Measurements from ENCODE around the gene SESN3. TPM values are rescaled to one million over a fixed set of nuclear protein-coding genes. Genes with fewer than 3 reads are reported as not detected.

SESN3 gene
- total and polyA plus RNA-seq, 11 donors, result 1.0 to 26.5 (median 5.6) TPM

GRCh38 chr11:95245038-95245437, 14.0 kb upstream of the SESN3 start:
- Histone ChIP-seq H3K27ac (no peak overlapping the region), H3K4me3 (no peak overlapping the region), H3K4me1 (peaks cover 0 to 31% (median 0%) of the 10 kb centered on the region in 12 donors), H3K9me3 (no peaks in the 10 kb centered on the region), H3K27me3 (no peaks in the 10 kb centered on the region), H3K36me3 (no peaks in the 10 kb centered on the region)
- peak in 1 of 4 donors; percentile 39 for ATAC-seq
- 58 to 61% (median 59%) methylated on average over 3 of the region's 3 CpGs for WGBS, 4 donors
- TF ChIP-seq POLR2A (IDR thresholded peaks at IDR 0.05) (no peak), CTCF (IDR thresholded peaks at IDR 0.05) (no peak)
- intact Hi-C loops (cut with DNase I), result no loop called here
- DNase-seq, result no peak

- H3K27ac ChIP-seq, result no peak overlapping the region
- H3K4me3 ChIP-seq, result no peak overlapping the region
- H3K4me1 ChIP-seq, result peaks cover 0 to 21% (median 0%) of the 10 kb centered on the region in 12 donors
- ATAC-seq (no peak), DNase-seq (no peak)
- intact Hi-C loops (cut with DNase I), result no loop called here
- no peaks in the 10 kb centered on the region for H3K9me3 ChIP-seq
- H3K36me3 ChIP-seq, result no peaks in the 10 kb centered on the region
- TF ChIP-seq POLR2A (IDR thresholded peaks at IDR 0.05), result no peak
- no peak for TF ChIP-seq CTCF (IDR thresholded peaks at IDR 0.05)
- H3K27me3 ChIP-seq, result no peaks in the 10 kb centered on the region
- 75 to 79% (median 77%) methylated on average over 2 of the region's 2 CpGs for WGBS, 4 donors
Observed at GRCh38 chr11:95243673-95244072, 12.7 kb upstream of the SESN3 start.

GRCh38 chr11:95242845-95243605, 12.0 kb upstream of the SESN3 start:
- no peaks in the 10 kb centered on the region for H3K36me3 ChIP-seq
- H3K4me1 ChIP-seq, result peaks cover 0 to 19% (median 0%) of the 10 kb centered on the region in 12 donors
- H3K9me3 ChIP-seq, result no peaks in the 10 kb centered on the region
- peak overlapping the region in 3 of 12 donors; percentile 18 to 67 (median 28) for H3K27ac ChIP-seq
- TF ChIP-seq CTCF (IDR thresholded peaks at IDR 0.05), result no peak
- no peak for TF ChIP-seq POLR2A (IDR thresholded peaks at IDR 0.05)
- WGBS, 4 donors, result 85 to 91% (median 87%) methylated on average over 6 of the region's 6 CpGs
- ATAC-seq (no peak), DNase-seq (no peak)
- H3K27me3 ChIP-seq, result no peaks in the 10 kb centered on the region
- no peak overlapping the region for H3K4me3 ChIP-seq
- intact Hi-C loops (cut with DNase I), result no loop called here

- H3K4me3 ChIP-seq, result peak overlapping the region in 4 of 12 donors; percentile 16 to 31 (median 22)
- peaks cover 0 to 19% (median 0%) of the 10 kb centered on the region in 12 donors for H3K4me1 ChIP-seq
- DNase-seq, result no peak
- intact Hi-C loops (cut with DNase I), result no loop called here
- no peaks in the 10 kb centered on the region for H3K9me3 ChIP-seq
- WGBS, 4 donors, result 59 to 65% (median 62%) methylated on average over 8 of the region's 8 CpGs
- ATAC-seq, result no peak
- no peak for TF ChIP-seq CTCF (IDR thresholded peaks at IDR 0.05)
- H3K27ac ChIP-seq, result peak overlapping the region in 5 of 12 donors; percentile 3 to 67 (median 18)
- no peaks in the 10 kb centered on the region for H3K27me3 ChIP-seq
- no peaks in the 10 kb centered on the region for H3K36me3 ChIP-seq
Observed at GRCh38 chr11:95242091-95242844, 11.3 kb upstream of the SESN3 start.
